Right ventricle myocardium superior (tissue), 1 donor: ENCODE results near the gene IFITM5. TPM values are rescaled to one million over a fixed set of nuclear protein-coding genes. Genes with fewer than 3 reads are reported as not detected.
A peak's percentile ranks its signal among the peaks of the same experiment; 100 is the strongest.
"Not testable (repeated sequence)": the region's sequence is repeated elsewhere in the genome, so short reads cannot be mapped to it uniquely, and the experiment has no call there.

Experiments used
- ATAC-seq: fragments of 200-7000 bp; cut with Tn5 transposase; one replicate; pipeline ENCODE4 v1.9.1; 2020; ENCODE audit warnings: mild to moderate bottlenecking; ENCODE audit not compliant: poor library complexity
- DNase-seq: peaks from one replicate; pipeline ENCODE4 v3.0.0-alpha.2; 2020
- intact Hi-C: fragments of 100-400 bp; cut with DNase I; formaldehyde crosslinking; loops from one replicate; pipeline ENCODE4 v1.11.2; 2022
- total RNA-seq: library from RNA; stranded (reverse); fragmentation: NEBNext Ultra II Directional; extraction: Animal tissue kit (Norgen Biotek cat#: 25700); gene quantifications from one replicate; pipeline ENCODE4 v1.2.1, GENCODE V29; 2021
- donor health status: DM: no; HTN: yes; CAD: no; lungs with severe emphysema.

Gene IFITM5
- total RNA-seq, 1 donor from 2014 or later, result not detected

- intact Hi-C loops, result no loop called here
- DNase-seq (no peak), ATAC-seq (peak; percentile 2)
These were observed 10.0 kb downstream of the IFITM5 start for GRCh38 chr11:289398-289711.

GRCh38 chr11:288478-289397, 10.6 kb downstream of the IFITM5 start, which contains the start of gene PGGHG:
PGGHG (plus strand) TSS chr11:289126; CDS start chr11:289817, 691 bp downstream.
- peak; percentile 90 for ATAC-seq
- intact Hi-C loops, result no loop called here
- DNase-seq, result peak; percentile 90

- ATAC-seq, result peak; percentile 6
- intact Hi-C loops, result no loop called here
- DNase-seq, result peak; percentile 50
These were observed 11.4 kb downstream of the IFITM5 start for GRCh38 chr11:287821-288477.

GRCh38 chr11:286977-287820, 12.1 kb downstream of the IFITM5 start:
- DNase-seq, result peak; percentile 29
- intact Hi-C loops, ATAC-seq: not testable (repeated sequence)

- peak; percentile 11 for DNase-seq
- no peak for ATAC-seq
- intact Hi-C loops, result no loop called here
These were observed 13.5 kb downstream of the IFITM5 start for GRCh38 chr11:285894-286220.

- peak; percentile 19 for DNase-seq
- ATAC-seq, result no peak
- intact Hi-C loops, result no loop called here
These were observed 14.1 kb downstream of the IFITM5 start for GRCh38 chr11:285021-285893.

- intact Hi-C loops, result no loop called here
- DNase-seq, result peak; percentile 24
- no peak for ATAC-seq
These were observed 15.0 kb downstream of the IFITM5 start for GRCh38 chr11:284105-285020.

GRCh38 chr11:283405-284104, 15.8 kb downstream of the IFITM5 start:
- intact Hi-C loops, result no loop called here
- ATAC-seq, result no peak
- DNase-seq, result peak; percentile 10

GRCh38 chr11:282630-283360, 16.5 kb downstream of the IFITM5 start:
- intact Hi-C loops, result no loop called here
- DNase-seq, result peak; percentile 27

GRCh38 chr11:282171-282570, 17.2 kb downstream of the IFITM5 start:
- intact Hi-C loops, result no loop called here
- ATAC-seq (no peak), DNase-seq (peak; percentile 24)

More at GRCh38 chr11:282630-283360, 16.5 kb downstream of the IFITM5 start:
- no peak for ATAC-seq

- intact Hi-C loops, result no loop called here
- peak; percentile 29 for DNase-seq
- ATAC-seq, result no peak
These were observed 17.7 kb downstream of the IFITM5 start for GRCh38 chr11:281486-282161.

GRCh38 chr11:280706-281485, 18.4 kb downstream of the IFITM5 start:
- intact Hi-C loops, result no loop called here
- DNase-seq (peak; percentile 63), ATAC-seq (no peak)

- ATAC-seq, result peak; percentile 40
- peak; percentile 62 for DNase-seq
- intact Hi-C loops, result no loop called here
These were observed 19.2 kb downstream of the IFITM5 start for GRCh38 chr11:279966-280705.
